Stomach smooth muscle (tissue), 2 donors: ENCODE data around the gene NSMCE1.

Source experiments
- H3K27ac ChIP-seq: one replicate; pipeline ENCODE4 v1.7.0; 2013; ENCODE audit warnings: mild to moderate bottlenecking, low read length, inconsistent platforms
- H3K27me3 ChIP-seq, 2 donors: one replicate each; pipeline ENCODE4 v1.7.0; 2013; ENCODE audit warnings: low read length in 2 of 2; ENCODE audit not compliant: insufficient read depth in 2 of 2, control insufficient read depth in 1 of 2
- H3K36me3 ChIP-seq, 2 donors: one replicate each; pipeline ENCODE4 v1.7.0; 2013; ENCODE audit warnings: low read length in 2 of 2; ENCODE audit not compliant: control insufficient read depth in 2 of 2, insufficient read depth in 2 of 2
- H3K4me1 ChIP-seq: one replicate; pipeline ENCODE4 v1.7.0; 2013; ENCODE audit warnings: low read length; ENCODE audit not compliant: control insufficient read depth, insufficient read depth
- H3K4me3 ChIP-seq, 2 donors: one replicate each; pipeline ENCODE4 v1.7.0; 2013; ENCODE audit warnings: low read length in 2 of 2
- H3K9ac ChIP-seq, 2 donors: one replicate each; pipeline ENCODE4 v1.7.0; 2013; ENCODE audit warnings: low read length in 2 of 2, mild to moderate bottlenecking in 1 of 2
- H3K9me3 ChIP-seq, 2 donors: one replicate each; pipeline ENCODE4 v1.7.0; 2013; ENCODE audit warnings: low read length in 2 of 2; ENCODE audit not compliant: control insufficient read depth in 2 of 2
- donor health status: healthy.
- donor health status: Pancreatic carcinoma.

NSMCE1 gene

DNA sequence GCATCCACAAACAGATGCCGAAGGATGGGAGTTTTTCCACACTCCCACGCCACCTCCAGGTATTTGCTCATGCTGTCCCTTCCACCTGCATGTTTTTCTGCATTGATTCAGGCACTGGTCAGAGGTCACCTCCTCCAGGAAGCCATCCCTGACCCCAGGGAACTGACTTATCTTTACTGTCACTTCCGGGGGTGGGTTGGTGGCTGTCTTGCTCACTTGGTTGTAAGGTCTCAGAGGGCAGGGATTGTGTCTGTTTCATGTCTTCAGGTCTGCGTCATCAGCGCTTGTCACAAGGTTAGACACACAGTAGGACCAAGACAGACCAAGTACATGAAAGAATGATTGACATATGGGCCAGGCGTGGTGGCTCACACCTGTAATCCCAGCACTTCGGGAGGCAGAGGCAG lies 43.3 kb upstream of the NSMCE1 start:
- no peak overlapping the region for H3K4me3 ChIP-seq
- H3K27me3 ChIP-seq: no peaks in the 10 kb centered on the region
- H3K9ac ChIP-seq: no peak overlapping the region
- no peak overlapping the region for H3K27ac ChIP-seq
- no peaks in the 10 kb centered on the region for H3K36me3 ChIP-seq
- H3K4me1 ChIP-seq: peaks cover 25% of the 10 kb centered on the region
- H3K9me3 ChIP-seq: no peaks in the 10 kb centered on the region

DNA sequence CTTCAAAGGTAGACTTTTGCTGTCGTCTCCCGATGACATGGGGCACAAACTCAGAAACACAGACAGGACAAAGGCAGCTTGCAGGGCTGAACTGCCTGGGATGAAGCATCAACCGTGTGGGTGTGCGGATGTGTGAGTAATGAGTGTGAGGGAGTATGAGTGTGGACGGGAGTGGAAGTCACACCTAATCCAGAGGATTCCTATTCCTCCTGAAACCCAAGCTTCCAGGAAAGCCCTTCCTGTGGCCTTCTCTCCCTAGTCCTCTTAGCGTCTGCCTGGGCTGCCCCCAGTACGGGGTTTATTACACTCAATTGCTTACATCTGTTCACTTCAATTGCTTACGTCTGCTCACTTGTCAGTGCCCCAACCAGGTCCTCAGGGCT lies 42.9 kb upstream of the NSMCE1 start:
- Histone ChIP-seq H3K36me3 (no peaks in the 10 kb centered on the region), H3K9me3 (no peaks in the 10 kb centered on the region), H3K27me3 (no peaks in the 10 kb centered on the region), H3K9ac (no peak overlapping the region), H3K4me3 (no peak overlapping the region), H3K27ac (no peak overlapping the region), H3K4me1 (peaks cover 21% of the 10 kb centered on the region)

GRCh38 chr16:27310576-27311447 lies 42.2 kb upstream of the NSMCE1 start:
- Histone ChIP-seq H3K4me1 (peaks cover 15% of the 10 kb centered on the region), H3K27ac (no peak overlapping the region), H3K27me3 (no peaks in the 10 kb centered on the region), H3K36me3 (no peaks in the 10 kb centered on the region), H3K9ac (no peak overlapping the region), H3K4me3 (no peak overlapping the region), H3K9me3 (no peaks in the 10 kb centered on the region)

GRCh38 chr16:27308792-27309191 lies 40.2 kb upstream of the NSMCE1 start:
- Histone ChIP-seq H3K4me1 (peaks cover 3% of the 10 kb centered on the region), H3K9ac (no peak overlapping the region), H3K36me3 (no peaks in the 10 kb centered on the region), H3K4me3 (no peak overlapping the region), H3K27me3 (no peaks in the 10 kb centered on the region), H3K9me3 (no peaks in the 10 kb centered on the region), H3K27ac (no peak overlapping the region)

DNA sequence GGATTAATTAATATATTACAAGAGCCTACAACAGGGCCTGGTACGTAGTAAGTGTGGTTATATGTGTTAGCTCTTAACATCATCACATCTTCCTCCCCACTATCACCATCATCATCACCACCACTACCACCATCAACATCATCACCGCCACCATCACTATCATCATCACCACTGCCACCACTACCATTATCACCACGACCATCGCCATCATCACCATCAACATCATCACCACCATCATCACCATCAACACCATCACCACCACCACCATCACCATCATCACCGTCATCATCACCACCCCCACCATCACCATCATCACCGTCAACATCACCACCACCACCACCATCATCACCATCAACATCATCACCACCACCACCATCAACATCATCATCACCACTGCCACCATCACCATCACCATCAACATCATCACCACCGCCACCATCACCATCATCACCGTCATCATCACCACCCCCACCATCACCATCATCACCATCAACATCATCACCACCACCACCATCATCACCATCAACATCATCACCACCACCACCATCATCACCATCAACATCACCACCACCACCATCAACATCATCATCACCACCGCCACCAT lies 37.4 kb upstream of the NSMCE1 start:
- Histone ChIP-seq H3K27ac (no peak overlapping the region), H3K27me3 (no peaks in the 10 kb centered on the region), H3K36me3 (no peaks in the 10 kb centered on the region), H3K9ac (no peak overlapping the region), H3K4me3 (no peak overlapping the region), H3K9me3 (no peaks in the 10 kb centered on the region), H3K4me1 (no peaks in the 10 kb centered on the region)

GRCh38 chr16:27304881-27305745 lies 36.5 kb upstream of the NSMCE1 start:
- no peaks in the 10 kb centered on the region for H3K9me3 ChIP-seq
- H3K27me3 ChIP-seq: no peaks in the 10 kb centered on the region
- H3K27ac ChIP-seq: no peak overlapping the region
- no peak overlapping the region for H3K9ac ChIP-seq
- no peak overlapping the region for H3K4me3 ChIP-seq
- no peaks in the 10 kb centered on the region for H3K4me1 ChIP-seq
- H3K36me3 ChIP-seq: no peaks in the 10 kb centered on the region

- no peak overlapping the region for H3K27ac ChIP-seq
Observed at GRCh38 chr16:27304102-27304501, 35.5 kb upstream of the NSMCE1 start.

DNA sequence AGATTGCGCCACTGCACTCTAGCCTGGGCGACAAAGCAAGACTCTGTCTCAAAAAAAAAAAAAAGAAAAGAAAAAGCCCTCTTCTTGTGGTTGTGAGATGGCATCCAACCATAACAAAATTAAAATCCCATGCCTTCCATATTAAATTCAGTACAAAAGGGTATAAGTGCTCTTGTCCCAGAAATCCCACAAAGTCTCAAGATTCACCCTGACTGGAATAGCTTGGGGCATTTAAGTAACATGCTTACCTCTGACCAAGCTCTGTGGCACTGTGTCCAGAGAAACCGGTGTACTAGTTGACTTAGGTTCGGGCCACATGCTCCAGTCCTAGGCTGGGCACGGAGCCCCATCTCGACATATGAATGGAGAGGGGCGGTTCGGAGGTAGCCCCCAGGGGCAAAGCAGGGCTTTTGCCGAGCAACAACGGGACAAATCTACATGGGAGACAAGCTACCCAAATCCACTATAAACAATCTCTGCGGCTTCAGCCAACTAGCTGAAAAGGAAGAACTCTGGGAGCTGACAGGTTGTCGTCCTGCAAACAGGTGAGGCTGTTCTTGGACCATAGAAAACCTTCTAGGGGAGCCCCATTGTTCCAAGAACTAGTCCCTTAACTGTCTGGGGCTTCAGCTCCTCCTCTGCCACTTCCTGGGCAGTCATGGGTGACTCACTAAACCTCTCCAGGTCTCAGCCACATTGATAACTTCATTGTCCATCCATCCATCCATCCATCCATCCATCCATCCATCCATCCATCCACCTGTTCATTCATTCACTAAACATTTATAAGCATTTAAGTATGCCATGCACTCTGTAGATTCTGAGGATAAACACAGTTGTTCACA lies 34.9 kb upstream of the NSMCE1 start:
- H3K27ac ChIP-seq: no peak overlapping the region
- no peak overlapping the region for H3K9ac ChIP-seq
- no peaks in the 10 kb centered on the region for H3K27me3 ChIP-seq
- H3K36me3 ChIP-seq: no peaks in the 10 kb centered on the region
- H3K9me3 ChIP-seq: no peaks in the 10 kb centered on the region
- no peaks in the 10 kb centered on the region for H3K4me1 ChIP-seq
- no peak overlapping the region for H3K4me3 ChIP-seq

More at GRCh38 chr16:27304102-27304501, 35.5 kb upstream of the NSMCE1 start:
- H3K4me3 ChIP-seq: no peak overlapping the region
- no peaks in the 10 kb centered on the region for H3K36me3 ChIP-seq
- no peaks in the 10 kb centered on the region for H3K4me1 ChIP-seq
- no peak overlapping the region for H3K9ac ChIP-seq
- no peaks in the 10 kb centered on the region for H3K9me3 ChIP-seq
- H3K27me3 ChIP-seq: no peaks in the 10 kb centered on the region

- Histone ChIP-seq H3K27me3 (no peaks in the 10 kb centered on the region), H3K9me3 (no peaks in the 10 kb centered on the region), H3K36me3 (no peaks in the 10 kb centered on the region), H3K4me3 (no peak overlapping the region), H3K27ac (no peak overlapping the region), H3K9ac (no peak overlapping the region), H3K4me1 (no peaks in the 10 kb centered on the region)
Observed at GRCh38 chr16:27302126-27302525, 33.6 kb upstream of the NSMCE1 start.

DNA sequence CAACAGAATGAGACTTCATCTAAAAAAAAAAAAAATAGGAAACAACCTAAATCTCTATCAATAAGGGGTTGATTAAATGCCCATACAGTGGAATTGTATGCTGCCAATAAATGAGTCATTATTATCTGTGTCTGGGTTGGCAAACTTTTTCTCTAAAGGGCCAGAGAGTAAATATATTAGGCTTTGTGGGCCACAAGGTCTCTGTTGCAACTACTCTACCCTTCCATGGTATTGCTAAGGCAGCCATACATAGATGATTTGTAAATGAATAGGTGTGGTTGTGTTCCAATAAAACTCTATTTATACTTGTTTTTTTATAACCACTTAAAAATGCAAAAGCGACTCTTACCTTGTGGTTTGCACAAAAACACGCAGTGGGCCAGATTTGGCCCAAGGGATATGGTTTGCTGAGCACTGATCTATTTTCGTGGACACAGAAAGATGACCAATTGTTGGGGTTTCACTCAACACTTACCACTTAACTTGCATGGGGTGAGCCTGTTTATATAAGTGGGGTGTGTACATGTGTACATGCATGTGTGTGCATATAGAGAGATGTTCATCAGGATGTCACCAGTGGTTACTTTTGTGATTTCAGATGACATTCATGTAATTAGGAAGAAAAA lies 32.8 kb upstream of the NSMCE1 start:
- Histone ChIP-seq H3K4me1 (no peaks in the 10 kb centered on the region), H3K27ac (no peak overlapping the region), H3K9me3 (no peaks in the 10 kb centered on the region), H3K27me3 (no peaks in the 10 kb centered on the region), H3K9ac (no peak overlapping the region), H3K4me3 (no peak overlapping the region), H3K36me3 (no peaks in the 10 kb centered on the region)
